ENCODE measurements around the gene CMYA5.

CMYA5 gene

GRCh38 chr5:79827159-79827629 lies 137.6 kb downstream of the CMYA5 start:
- TF ChIP-seq CTCF (IDR thresholded peaks at IDR 0.05; ENCODE audit: control insufficient read depth, extremely low read depth, insufficient read depth) = no peak
- H3K4me3 ChIP-seq (ENCODE audit: low read depth, low read length) = no peak overlapping the region
- no peak for DNase-seq (ENCODE audit: low read depth)

GRCh38 chr5:79829260-79829659 lies 139.6 kb downstream of the CMYA5 start:
- peak; percentile 27; the same call in 1 of the 2 replicates for TF ChIP-seq CTCF (IDR thresholded peaks at IDR 0.05; ENCODE audit: control insufficient read depth, extremely low read depth, insufficient read depth)
- DNase-seq (ENCODE audit: low read depth) = no peak
- H3K4me3 ChIP-seq (ENCODE audit: low read depth, low read length) = no peak overlapping the region

GRCh38 chr5:79831381-79832309 lies 142.0 kb downstream of the CMYA5 start:
- H3K4me3 ChIP-seq (ENCODE audit: low read depth, low read length) = no peak overlapping the region
- TF ChIP-seq CTCF (IDR thresholded peaks at IDR 0.05; ENCODE audit: control insufficient read depth, extremely low read depth, insufficient read depth) = no peak
- DNase-seq (ENCODE audit: low read depth) = no peak

- no peak for DNase-seq (ENCODE audit: low read depth)
- no peak overlapping the region for H3K4me3 ChIP-seq (ENCODE audit: low read depth, low read length)
- TF ChIP-seq CTCF (IDR thresholded peaks at IDR 0.05; ENCODE audit: control insufficient read depth, extremely low read depth, insufficient read depth) = no peak
Measured at GRCh38 chr5:79832911-79833310, 143.3 kb downstream of the CMYA5 start.

GRCh38 chr5:79834098-79834753 lies 144.6 kb downstream of the CMYA5 start:
- TF ChIP-seq CTCF (IDR thresholded peaks at IDR 0.05; ENCODE audit: control insufficient read depth, extremely low read depth, insufficient read depth) = no peak
- H3K4me3 ChIP-seq (ENCODE audit: low read depth, low read length) = no peak overlapping the region
- DNase-seq (ENCODE audit: low read depth) = no peak

- no peak overlapping the region for H3K4me3 ChIP-seq (ENCODE audit: low read depth, low read length)
- no peak for TF ChIP-seq CTCF (IDR thresholded peaks at IDR 0.05; ENCODE audit: control insufficient read depth, extremely low read depth, insufficient read depth)
- no peak for DNase-seq (ENCODE audit: low read depth)
Measured at GRCh38 chr5:79834754-79835714, 145.4 kb downstream of the CMYA5 start.

Data from LNCaP clone FGC (cell line).